RKO (cell line): ENCODE measurements around the gene GOT1.

ENCODE experiments used
- DNase-seq: peaks from one replicate; pipeline ENCODE4 v3.0.0-alpha.2; 2016; ENCODE audit warnings: low spot score

The GOT1 gene

DNA sequence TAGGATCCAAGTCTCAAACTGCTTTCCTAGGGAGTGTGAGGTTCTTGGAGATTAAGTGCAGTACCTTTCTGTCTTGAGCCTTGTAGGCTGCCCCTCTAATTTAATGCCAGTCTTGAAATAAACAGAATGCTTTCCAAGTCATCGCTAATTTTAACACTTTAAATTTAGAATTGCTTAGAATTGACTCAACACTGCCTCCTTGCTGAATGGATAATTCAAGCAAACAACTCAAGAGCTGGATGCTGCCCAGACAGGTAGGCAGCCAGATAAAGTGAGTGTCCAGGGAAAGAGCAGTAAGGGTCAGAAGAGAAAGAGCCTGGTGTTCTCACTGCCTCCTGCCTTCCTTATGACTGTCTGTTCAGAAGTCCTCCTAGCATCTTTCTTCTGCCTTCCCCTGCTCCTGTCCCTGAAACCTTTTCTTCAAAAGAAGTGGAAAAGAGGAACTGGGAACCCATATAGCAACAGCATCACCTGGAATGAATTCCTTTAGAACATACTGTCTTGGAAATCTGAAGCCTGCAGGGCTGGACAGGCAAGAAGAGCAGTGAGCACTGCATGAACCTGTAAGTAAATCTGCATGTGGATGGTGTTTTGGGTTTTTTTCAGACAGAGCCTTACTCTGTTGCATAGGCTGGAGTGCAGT lies 3.1 kb upstream of the GOT1 start:
- no peak for DNase-seq

DNA sequence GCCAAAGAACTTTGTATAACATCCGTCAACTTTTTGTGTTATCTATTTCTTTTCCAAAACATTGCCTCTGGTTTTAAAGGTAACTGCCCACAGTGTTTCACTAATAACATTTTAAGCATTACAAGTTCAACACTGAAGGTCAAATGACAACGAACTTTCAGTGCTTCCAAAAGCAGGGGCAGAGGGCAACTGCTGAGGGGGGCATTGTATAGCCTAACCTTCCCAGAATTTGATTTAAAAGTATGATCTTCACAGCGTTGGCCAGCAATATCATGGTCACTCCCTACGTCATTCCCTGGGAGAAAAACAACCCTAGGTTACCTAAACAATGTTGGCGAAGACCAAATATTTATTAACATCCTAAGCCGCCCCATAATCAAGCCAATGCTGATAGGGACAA lies 2.5 kb upstream of the GOT1 start:
- no peak for DNase-seq

DNA sequence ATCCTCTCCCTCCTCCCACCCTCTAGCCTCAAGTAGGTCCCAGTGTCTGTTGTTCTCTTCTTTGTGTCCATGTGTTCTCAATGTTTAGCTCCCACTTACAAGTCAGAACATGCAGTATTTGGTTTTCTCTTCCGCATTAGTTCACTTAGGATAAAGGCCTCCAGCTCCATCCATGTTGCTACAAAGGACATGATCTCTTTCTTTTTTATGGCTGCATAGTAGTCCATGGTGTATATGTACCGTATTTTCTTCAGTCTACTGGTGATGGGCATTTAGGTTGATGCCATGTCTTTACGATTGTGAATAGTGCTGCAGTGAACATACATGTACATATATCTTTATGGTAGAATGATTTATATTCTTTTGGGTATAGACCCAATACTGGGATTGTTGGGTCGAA lies 1.6 kb upstream of the GOT1 start:
- DNase-seq = no peak

DNA sequence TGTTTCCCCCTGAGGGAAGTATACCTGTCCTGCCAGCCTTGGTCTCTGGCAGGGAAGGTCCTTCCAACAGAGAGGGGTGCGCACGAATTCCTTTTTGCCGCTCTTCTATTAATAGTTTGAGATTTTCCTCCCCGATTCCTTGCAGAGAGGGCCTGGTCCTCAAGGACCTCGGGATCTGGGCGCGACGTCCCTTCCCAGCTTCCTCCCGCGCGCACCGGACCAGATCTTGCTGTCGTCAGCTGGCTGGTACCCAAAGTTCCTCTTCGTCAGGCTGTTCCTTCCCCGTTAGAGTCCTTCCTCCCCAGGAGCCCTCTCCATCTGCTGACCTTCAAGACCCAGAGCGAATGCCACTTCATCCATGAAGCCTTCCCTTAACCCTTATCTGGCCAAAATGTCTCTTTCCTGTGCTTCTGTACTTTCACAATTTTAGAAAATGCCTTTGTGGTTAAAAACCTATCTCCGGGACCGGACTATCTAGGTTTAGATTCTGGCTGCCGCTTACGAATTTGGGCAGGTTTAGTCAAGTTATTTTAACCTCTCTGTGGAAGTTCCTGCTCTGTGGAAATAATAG lies 851 bp upstream of the GOT1 start:
- peak; percentile 80 for DNase-seq

DNA sequence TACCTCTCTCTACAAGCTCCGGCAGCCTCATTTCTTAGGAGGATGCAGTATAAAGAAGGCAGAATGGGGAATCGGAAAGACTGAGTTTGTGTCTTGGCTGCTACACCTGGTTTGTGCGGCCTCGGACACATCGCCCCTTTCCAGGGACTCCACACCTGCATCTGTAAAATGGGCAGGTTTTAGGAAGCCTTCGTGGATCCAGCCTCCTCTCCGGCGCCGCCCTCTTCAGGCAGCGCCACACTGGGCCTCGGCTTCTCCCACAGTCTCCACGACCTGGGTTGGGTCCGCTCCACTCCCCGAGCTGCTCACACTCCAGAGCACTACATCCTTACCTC lies 341 bp downstream of the GOT1 start:
- no peak for DNase-seq

DNA sequence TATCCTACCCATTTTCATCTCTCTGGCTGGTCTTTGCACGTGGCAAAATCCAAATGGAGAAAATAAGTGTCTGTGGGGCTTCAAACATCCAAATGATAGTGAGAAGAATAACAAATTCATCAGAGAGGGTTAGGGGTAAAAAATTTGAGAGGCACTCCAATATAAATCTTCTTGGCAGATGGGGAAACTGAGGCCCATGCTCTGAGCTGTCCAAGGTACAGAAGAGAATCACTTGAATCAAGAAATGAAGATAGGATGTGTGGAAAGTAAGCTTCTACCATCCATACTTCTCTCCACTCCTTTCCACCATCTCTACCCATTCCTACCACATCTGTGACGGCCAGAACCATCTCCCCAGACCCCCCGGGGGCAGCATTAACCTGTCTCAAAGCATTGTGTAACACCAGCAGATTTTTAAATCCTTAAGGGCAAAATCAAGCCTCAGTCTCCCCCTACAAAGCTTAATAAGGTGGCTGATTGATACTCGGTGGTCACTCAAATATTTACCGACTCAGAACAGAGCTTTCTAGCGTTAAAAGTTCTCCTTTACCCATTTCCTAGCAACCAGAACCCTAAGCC lies 818 bp downstream of the GOT1 start:
- DNase-seq = no peak

DNA sequence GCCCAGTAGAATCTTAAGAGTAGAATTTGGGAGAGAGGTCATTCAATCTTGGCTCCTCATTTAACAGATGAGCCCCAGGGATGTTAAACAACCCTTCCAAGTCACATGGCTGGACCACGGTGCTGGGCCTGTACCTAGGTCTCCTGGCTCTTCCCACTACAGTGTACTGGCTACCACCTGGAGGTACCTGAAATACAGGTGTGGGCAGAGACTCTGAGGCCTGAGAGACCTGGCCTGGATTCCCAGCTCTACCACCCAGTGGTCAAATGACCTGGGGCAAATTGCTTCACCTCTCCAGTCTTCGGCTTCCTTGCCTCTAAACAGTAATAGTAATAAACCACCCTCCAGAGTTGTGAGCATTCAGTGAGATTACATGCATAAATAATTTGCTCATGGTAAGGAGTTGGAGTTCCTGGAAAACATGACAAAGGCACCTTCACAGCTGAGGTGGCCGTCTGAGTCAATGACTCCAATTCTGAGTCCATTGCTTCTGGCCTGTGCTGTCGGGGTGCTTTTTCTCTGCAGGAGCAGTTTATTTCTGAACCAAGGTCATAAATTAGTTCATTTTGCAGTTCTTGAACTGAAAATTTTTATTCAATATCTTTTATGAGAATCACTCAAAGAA lies 2.7 kb downstream of the GOT1 start:
- peak; percentile 26 for DNase-seq

DNA sequence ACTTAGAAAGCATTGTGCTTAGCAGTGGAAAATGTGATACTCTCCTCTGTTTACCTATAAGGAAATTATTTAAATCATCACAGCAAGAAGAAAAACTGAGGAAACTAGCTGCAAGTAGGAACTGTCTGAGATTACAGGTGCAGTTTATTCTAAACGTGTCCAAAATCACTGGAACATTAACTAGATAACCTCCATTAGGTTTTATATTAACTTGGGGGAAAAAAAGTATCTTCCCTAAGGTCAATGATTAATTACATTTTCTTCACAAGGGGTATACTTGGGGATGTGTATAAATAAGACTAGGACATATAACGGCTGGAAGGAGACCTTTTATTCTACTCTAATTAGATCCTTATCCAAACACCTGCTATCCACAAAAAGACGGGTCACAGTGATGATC lies 3.7 kb downstream of the GOT1 start:
- no peak for DNase-seq

DNA sequence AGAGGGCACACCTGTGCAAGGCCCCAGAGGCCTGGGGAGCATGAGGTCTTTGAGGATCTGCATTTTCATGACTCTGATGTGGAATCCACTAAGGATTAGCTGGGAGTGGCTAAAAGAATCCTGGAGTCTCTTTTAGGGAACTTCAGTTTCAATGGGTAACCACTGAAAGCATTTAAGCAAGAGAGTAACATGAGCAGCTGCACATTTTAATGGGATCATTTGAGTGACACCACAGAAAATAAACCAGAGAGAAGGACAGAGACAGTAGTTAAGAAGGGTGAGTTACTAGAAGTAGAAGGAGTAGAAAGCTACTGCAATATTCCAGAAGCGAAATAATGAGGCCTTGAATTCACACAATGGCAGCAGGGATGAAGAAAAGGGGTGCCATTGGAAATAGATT lies 5.2 kb downstream of the GOT1 start:
- DNase-seq = no peak

DNA sequence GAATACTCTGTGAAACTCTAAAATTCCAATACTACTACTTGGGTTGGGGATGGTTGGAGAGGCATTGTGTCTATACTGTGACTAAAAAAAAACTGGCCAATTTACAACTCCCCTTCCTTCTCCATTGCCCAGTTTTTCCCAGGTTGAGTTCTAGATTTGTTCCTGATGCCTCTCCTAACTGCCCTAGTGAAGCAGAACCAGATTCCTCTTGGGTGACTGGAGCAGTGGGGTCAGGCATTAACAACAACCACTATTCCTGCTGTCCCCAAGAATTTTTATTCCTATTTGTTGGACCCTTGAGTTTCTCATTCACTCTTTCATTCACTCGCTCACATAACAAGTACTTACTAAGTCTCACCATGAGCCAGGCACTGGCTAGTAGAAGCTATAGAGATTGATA lies 5.8 kb downstream of the GOT1 start:
- DNase-seq = no peak

DNA sequence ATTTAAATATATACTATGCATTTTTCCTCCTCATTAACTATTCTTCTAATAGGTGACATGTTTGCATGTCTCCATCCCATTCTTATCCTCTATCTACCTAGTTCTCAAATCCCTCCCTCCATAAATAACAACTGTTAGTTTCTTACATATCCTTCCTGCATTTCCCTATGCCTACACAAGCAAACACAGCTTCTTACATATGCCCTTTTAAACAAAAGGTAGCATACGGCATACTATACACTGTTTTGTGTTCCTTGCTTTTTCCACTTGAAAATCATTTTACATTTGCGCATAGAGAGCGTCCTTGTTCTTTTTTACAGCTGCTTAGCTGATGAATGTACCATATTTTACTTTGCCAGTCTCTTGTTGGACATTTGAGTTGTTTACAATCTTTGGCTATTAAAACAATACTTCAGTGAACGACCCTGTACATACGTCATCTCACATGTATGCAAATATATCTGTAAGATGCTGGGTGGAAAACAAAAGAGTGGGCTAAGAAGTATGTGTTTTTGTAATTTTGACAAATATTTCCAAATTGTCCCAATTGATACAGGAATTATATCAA lies 7.8 kb downstream of the GOT1 start:
- no peak for DNase-seq

DNA sequence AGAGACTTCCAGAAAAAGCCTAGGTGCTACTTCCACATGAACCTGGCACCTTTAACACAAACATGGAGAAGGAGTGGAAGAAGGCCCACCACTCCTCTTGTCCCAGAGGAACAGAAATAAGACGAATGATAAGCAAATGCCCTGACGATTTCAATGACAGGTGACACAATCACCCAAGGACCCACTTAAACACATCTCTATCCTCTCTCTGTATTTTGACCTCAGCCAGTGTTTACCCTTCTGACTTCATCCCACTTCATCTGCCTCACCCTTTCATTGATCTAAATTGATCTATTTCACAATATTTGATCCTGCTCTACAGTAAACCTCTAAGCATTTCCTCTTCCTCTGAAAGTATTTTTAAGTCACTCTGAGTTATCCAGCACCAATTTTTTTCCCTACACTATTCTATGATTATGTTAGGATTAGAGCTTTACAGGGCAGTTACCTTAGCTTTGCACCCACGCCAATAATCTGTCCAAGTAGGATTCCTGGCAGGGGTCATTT lies 9.1 kb downstream of the GOT1 start:
- DNase-seq = no peak

DNA sequence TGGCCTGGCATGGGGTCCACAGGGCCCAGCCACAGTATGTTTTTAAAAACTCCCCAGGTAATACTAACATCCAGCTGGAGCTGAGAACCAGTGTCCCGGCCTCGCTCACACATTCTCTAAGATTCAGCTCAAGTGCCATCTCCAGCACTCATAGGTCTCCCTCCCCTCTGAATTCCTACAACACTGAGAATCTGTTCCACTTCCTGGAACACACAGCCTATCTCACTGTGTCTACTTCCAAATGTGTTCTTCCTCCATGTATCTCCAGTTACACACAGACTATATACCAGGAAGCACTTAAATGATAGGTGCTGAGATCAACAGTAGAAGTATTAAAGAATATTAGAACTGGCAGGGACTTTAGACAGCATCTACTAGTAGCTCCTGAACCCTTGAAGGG lies 10.7 kb downstream of the GOT1 start:
- DNase-seq = no peak

DNA sequence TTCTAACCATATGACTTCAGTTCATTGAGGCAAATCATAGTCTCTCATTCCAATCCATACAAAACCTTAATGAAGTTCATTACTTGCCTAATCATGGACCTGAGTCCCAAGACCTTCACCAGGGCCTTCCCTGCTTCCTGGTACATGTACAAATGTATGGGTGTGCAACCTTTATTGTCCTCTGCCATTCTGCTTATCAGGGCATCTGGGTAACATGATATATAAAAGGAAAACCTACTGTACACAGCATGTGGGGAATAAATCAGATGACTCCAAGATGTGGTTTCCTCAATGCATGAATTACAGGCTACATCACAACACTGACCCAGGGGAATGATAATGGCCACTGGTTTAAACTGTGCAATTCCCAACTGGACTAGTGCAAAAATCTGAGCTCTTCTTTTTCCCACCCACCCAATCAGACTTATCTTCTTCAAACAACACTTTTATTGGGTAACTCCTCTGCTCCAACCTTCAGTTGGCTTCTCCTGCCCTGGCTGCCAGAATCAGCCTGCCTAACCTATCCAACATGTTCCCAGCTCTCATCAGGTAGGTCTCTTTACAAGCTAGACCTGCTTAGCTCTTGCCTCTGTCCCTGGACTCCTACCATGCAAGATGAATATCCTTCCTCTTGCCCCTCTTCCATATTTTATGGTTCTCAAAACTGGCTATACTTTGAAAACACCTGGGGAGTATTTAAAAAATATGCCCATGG lies 11.4 kb downstream of the GOT1 start:
- no peak for DNase-seq

DNA sequence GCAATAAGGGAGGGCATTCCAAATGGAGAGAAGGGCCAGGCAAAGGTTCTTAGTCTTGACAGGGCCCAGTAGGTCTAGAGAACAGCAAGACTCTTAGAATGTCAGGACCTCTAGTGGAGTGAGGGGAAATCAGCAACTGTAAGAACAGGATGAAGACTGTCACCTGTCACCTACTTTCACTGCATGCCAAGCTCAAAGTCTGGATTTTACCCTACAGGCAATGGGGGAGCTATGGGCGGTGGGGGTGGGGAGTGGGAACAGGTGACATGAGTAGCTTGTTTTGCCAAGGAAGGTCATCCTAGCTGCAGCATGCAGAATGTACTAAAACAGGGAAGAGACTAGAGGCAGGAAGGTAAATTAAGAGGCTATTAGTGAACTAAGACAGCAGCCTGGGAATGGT lies 18.3 kb downstream of the GOT1 start:
- DNase-seq = no peak

DNA sequence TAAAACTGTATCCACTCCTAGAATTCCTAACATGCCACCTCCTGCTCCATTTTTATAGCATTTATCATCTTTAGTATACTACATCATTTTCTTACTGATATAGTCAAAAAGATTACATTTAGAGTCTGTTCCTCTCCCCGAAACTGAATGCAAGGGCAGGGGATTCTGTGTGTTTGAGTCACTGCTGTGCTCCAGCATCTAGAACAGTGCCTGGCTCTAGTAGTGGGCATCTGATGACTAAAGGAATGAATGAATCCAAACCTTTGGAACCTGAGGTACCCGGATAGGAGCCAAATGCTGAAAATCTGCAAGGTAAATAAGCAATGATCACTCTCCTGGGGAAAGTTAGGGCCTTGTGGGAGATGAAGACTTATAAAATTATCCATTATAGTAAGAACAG lies 18.9 kb downstream of the GOT1 start:
- no peak for DNase-seq

DNA sequence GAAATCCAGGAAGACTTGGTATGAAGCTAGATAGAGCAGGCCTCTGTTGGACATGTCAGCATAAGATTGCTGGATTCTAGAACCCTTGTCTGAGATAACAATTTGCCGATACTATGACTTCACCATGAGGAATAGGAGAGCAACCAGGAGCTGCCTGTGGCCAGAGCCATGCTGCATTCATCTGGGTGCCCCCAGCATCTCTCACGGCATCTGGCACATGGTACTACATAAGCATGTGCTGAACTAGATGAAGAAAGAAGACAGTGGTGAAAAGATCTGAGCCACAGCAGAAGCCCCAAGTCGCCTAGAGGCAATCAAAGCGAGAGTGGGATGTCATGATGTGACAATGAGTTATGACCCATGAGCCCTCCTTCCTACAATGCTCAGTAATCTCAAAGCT lies 19.5 kb downstream of the GOT1 start:
- no peak for DNase-seq

DNA sequence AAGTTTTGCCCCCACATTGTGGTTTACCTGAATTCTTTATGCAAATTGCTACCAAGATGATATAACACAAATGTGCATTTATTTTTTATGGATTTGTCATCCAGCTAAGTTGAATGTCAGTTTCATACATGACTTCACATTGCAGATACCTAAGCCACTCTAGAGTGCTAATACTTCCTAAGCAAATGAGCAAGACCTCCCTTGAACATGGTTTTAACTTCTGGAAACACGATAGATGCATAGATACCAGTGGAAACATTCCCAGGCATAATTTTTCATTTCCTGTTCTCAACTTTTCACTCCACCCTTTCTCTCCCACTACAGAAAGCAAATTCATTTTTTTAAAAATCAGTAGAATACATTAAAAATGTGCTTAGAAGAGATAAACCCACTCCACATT lies 20.3 kb downstream of the GOT1 start:
- DNase-seq = no peak

DNA sequence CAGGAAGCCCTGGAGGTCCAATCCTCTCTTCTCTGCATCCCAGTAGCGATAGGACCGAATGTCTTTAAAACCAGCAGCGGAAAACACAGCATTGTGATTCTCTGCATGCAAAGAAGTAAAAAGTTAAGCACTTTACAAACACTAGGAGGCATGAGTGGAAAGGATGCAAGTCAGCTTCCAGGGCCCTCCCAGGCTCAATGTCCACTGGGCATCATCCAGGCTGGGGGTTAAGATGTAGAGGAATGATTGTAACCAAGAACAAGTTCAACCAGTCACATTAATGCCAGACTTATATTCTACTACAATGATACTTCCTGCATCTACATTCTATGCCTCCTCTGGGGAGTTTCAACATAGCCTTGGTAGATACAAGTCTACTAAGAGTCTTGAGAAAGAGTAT lies 24.3 kb downstream of the GOT1 start:
- no peak for DNase-seq

DNA sequence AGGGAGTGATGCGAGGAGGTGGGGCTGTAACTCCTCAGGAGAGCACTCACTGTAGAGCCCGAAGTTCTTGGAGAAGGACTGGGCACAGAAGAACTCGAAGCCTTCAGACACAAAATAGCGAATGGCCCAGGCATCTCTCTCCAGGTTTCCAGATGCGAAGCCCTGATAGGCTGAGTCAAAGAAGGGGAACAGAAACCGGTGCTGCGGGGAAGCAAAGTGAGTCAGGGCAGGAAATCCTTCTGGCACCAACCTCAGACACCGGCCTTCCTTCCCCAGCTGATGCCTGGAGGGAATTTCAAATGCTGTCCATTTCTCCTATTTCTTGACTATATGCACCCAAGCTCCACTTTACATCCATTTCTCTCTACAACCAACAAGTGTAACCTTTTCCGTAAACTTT lies 26.8 kb downstream of the GOT1 start:
- no peak for DNase-seq

DNA sequence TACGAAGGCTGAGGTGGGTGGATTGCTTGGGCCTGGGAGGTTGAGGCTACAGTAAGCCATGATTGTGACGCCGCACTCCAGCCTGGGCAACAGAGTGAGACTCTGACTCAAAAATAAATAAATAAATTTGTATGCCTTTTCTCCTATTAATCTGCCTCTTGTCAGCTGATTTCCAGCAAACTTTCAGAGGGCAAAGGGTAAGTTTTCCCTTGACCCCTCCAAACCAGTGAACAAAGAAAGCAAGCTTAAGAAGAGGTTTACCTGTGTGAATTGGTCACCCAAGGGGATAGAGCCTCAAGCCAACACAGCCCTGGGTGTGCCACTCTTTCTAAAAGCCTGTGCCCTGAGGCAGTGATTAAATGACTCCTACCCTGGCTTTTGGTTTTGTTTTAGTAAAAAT lies 30.8 kb downstream of the GOT1 start:
- no peak for DNase-seq

DNA sequence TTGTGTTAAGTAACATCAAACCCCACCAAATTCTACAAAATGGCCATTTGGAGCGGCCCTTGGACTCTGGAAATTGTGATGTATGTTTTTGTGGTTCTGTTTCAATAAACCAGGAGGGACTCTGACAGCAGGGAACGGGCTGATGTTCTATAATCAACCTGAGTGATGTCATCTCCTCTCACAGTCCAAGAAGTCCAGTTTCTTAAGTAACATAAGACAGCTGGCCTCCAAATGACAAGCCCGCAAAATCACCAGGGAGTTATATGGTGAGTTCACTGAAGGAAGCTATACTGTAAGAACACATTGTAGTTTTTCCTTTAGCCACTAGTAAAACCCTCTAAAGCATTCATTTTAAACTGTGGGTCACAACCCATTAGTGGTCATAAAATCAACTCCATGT lies 34.0 kb downstream of the GOT1 start:
- DNase-seq = no peak
